ENCODE results near the gene IMP4. TPM values are rescaled to one million over a fixed set of nuclear protein-coding genes. Genes with fewer than 3 reads are reported as not detected.

Gene IMP4, protein sequence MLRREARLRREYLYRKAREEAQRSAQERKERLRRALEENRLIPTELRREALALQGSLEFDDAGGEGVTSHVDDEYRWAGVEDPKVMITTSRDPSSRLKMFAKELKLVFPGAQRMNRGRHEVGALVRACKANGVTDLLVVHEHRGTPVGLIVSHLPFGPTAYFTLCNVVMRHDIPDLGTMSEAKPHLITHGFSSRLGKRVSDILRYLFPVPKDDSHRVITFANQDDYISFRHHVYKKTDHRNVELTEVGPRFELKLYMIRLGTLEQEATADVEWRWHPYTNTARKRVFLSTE
- 91.5 and 112 TPM in 2 replicates for total RNA-seq

DNA sequence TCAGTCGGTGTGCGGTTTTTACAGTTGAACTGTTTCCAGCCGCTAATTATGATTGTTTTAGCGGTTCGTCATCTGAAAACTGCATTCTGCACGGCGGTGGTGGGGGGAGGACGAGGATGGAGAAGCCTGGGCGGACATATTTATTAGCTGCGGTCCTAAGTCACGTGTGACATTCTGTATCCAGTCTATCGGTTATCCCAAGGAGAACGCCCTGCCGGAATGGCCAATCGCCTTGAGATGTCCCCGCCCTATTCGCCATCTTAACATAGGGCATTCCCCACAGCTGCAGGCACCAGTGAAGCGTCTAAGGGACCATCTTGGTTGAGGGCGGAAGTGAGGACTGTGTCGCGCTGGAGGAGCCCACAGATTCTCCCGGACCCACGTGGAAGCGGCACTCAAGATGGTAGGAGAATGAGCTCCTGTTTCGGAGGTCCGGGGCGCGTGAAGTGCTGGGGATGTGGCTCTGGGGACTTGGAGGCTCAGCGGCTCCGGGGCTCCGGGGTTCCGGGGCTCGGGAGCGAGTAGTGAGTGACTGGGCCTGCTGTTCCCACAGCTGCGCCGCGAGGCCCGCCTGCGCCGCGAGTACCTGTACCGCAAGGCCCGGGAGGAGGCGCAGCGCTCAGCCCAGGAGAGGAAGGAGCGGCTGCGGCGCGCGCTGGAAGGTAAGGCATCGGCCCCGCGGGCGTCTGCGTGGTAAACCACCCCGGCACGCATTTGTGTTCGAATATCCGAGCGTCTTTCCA lies at the start of gene IMP4:
Gene IMP4, plus strand, starts transcription at position 365 of the 743 bp plus-strand sequence. Its CDS starts 36 bp downstream, at position 401.

DNA sequence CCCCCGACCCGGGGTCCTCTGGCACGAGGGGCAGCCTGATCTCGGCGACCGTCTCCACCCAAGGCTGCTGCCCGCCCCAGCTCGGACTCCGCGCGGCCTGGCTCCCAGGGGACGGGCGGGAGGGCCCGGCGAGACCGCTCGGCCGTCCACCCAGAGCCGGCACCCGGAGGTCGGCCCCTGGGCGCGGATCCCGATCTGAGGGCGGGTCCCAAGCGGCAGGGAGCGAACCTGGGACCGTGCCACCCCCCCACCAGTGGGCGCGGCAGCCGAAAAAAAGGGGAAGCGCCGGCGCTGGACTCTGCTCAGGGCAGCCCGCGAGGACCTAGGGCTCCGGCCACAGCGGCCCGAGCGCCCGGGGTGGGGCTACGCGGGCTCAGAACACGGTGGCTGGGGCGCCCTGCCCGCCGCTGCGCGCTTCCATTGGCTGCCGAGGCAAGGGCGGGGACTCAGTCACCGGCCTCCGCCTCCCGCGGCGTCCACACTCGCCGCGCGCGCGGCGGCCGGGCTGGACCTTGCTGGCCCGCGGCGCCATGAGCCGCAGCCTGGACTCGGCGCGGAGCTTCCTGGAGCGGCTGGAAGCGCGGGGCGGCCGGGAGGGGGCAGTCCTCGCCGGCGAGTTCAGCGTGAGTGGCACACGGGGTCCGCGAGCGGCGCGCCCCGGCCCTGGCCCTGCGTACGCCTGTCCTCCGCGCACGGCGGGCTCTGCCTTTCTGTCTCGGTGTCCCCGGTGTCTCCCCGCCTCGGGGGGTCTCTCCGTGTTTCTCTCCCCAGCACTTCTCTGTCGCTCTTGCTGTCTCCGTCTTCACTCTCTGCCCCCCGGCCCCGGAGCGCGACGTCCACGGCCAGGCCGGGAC lies 13.1 kb downstream of the IMP4 start, which contains the start of gene PTPN18:
Gene PTPN18, plus strand, starts transcription at position 479 of the 854 bp plus-strand sequence. Its CDS starts 52 bp downstream, at position 531.

Other genes starting within 250 kb of the IMP4 start
- under 0.01 TPM in 1 of 2 replicates, not detected in the other for gene POTEF, start 213.7 kb upstream of the IMP4 start, total RNA-seq
- 0.65 and 2.7 TPM in 2 replicates for gene CCDC74B, start 197.8 kb upstream of the IMP4 start, total RNA-seq
- gene SMPD4, start 161.3 kb upstream of the IMP4 start, total RNA-seq: 10.9 and 13.6 TPM in 2 replicates
- gene MZT2B, start 160.6 kb upstream of the IMP4 start, total RNA-seq: 102 and 233 TPM in 2 replicates
- gene TUBA3E, start 144.5 kb upstream of the IMP4 start, total RNA-seq: not detected in 2 replicates
- gene PTPN18, start 13.2 kb downstream of the IMP4 start, total RNA-seq: 13.3 and 19.3 TPM in 2 replicates
- gene POTEI, start 166.4 kb downstream of the IMP4 start, total RNA-seq: under 0.01 TPM in 2 replicates
- not detected in 2 replicates for gene CFC1B, start 178.3 kb downstream of the IMP4 start, total RNA-seq

Data from epithelial cell of umbilical artery (primary cell).